GM21381 (cell line): ENCODE results near the gene ALAD.
"Not testable (repeated sequence)": the region's sequence is repeated elsewhere in the genome, so short reads cannot be mapped to it uniquely, and the experiment has no call there.

Experiments
- ATAC-seq: cut with Tn5 transposase; IDR thresholded peaks from one replicate; pipeline ENCODE4 v1.9.1; 2021; ENCODE audit warnings: mild to moderate bottlenecking, moderate library complexity; ENCODE audit not compliant: unreplicated experiment

The ALAD gene

DNA sequence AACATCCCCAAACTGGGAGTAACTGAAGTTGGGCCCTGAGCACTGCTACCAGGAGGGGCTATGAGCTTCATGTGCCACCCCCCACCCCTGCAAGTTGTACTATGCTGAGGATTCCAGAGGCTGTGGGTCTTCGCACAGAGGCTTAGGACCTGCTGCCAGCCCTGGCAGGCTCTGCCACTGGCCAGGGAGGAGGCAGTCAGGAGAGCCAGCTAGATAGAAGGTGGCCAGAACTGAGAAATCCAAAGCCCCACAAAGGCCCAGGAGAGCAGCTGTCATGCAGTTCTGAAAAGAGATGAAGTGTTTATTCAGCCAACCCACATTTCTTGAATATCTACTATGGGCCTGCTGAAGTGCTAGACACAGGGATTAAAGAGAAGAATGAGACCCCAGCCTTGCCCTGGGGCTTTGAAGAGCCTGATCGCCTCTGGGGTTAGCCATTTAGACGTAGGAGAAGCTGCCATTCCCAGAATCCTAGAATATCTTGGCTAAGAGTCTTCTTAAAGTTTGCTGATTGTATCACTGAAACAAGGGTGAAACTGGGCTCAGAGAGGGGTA, 1.4 kb downstream of the ALAD start:
- ATAC-seq: no peak

- no peak for ATAC-seq
Observed at GRCh38 chr9:113398796-113399195, 2.3 kb downstream of the ALAD start.

DNA sequence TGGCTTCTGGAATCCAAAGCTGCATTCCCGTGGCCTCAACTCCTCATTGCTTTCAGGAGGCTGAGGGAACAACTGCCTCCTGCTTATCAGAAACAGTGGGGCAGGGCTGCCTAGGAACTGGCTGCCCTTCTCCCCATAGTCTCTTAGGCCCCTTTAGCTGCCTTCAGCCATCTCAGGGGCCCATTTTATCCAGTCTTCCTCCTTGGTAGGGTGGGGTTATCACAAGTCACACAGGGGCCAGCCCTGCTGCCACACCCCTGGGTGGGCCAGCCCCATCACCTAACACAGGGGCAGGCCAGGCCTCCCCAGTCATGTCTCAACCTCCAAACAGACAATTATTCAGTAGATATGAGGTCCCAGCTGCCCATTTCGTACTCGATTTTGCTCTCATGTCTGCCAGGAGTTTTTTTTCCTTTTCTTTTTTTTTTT, 3.9 kb downstream of the ALAD start:
- ATAC-seq: no peak

DNA sequence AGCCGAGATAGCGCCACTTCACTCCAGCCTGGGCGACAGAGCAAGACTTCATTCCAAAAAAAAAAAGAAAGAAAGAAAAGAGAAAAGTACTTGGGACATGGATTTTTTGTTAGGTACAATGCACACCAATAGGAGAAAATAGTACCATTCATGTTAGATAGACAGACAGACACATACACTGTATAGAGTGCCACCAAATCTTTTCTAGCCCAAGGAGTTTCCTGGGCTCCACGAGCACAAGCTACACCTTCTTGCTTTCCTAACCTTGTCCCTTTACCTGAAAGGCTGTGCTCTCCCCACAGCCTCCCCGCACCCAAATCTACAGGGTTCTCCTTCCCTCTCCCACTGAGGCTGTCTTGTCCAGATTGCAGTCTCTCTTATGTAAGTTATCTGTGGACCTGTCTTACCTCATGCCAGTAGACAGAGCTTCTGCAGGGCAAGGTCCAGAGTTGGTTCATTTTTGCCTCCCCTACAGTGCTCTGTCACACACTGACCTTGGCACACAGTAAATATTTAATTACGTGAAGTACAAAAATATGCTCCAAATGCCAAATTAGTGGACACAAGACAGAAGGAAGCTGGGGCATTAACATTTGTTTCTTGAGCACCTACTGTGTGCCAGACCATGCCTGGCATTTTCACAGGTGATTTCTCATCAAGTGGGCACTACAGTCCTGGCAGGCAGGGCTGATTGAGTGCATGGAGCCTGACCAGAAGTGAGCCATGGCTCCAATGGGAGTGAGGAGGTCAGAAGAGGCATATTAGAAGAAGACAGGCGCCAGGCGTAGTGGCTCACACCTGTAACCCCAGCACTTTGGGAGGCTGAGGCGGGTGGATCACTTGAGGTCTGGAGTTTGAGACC, 5.9 kb downstream of the ALAD start:
- no peak for ATAC-seq

DNA sequence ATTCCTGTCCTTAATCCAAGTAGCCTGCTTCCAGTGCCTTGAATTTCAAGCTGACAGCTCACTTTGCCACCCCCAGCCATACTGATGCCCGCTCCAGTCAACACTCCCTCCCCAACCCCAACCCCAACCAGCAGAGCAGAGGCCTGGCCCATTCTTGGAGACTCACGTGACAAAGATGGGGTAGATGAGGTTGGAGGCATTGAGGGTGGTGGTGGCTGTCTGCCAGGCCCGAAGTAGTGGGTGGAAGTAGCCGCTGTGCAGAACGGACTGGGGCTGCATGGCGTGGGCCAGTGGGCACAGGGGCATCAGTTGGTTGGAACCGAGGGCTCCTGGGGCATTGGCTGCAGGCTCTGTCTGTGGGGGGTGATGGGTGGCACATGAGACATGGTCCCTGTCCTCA, 7.8 kb downstream of the ALAD start:
- ATAC-seq: no peak

- no peak for ATAC-seq
Observed at GRCh38 chr9:113391917-113392316, 9.2 kb downstream of the ALAD start.

GRCh38 chr9:113390192-113390960, 10.7 kb downstream of the ALAD start:
- ATAC-seq: no peak

DNA sequence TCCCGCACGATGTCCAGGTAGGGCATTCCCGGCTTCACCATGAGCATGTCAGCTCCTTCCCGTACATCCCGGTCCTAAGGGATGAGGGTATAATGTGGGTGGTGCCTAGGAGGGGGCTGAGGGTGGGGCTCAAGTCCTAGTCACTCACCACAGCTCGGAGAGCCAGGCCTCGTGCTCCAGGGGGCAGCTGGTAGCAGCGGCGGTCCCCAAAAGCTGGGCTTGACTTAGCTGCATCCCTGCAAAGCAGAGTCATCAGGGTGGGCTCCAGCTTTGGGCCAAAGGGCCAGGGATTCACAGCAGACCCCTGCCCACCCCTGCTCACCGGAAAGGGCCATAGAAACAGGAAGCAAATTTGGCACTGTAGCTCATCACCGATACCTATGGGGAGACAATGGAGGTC, 11.6 kb downstream of the ALAD start:
- ATAC-seq: no peak

- no peak for ATAC-seq
Observed at GRCh38 chr9:113388833-113389232, 12.3 kb downstream of the ALAD start.

GRCh38 chr9:113387560-113388230, 13.4 kb downstream of the ALAD start:
- no peak for ATAC-seq

DNA sequence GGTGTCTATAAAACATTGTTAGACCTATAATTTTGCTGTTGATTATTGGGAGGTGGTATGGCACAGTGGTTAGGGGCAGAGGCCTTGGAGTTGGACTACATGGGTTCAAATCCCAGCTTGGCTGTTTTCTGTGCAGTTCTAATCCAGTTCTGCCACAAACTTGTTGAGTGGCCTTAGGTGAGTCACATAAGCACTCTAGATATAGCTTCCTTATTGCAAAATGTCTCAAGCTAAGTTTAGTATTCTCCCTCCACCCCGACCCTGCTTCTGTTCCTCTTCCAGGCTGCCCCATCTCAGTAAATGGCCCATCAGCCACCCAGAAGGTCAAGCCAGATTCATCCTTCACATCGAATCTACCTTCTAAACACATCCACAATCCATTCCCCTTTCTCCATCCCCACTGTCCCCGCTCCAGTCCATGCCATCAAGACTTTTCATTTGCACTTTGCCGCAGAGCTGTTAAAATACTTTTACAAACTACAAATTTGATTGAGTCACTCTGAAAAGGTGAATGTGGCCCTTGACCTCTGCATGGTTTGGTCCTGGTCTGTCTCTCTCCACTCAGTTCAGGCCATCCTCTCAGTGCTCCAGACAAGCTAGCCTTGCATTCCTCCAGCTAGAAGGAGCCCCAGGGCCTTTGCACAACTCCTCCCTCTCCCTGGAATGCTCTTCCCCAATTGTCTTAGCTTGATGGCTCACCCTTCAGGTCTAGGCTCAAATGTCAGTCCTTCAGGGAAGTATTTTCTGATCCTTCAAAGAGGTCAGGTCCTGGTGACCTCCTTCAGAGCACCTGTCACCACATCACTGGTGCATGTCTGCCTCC, 14.3 kb downstream of the ALAD start:
- no peak for ATAC-seq

DNA sequence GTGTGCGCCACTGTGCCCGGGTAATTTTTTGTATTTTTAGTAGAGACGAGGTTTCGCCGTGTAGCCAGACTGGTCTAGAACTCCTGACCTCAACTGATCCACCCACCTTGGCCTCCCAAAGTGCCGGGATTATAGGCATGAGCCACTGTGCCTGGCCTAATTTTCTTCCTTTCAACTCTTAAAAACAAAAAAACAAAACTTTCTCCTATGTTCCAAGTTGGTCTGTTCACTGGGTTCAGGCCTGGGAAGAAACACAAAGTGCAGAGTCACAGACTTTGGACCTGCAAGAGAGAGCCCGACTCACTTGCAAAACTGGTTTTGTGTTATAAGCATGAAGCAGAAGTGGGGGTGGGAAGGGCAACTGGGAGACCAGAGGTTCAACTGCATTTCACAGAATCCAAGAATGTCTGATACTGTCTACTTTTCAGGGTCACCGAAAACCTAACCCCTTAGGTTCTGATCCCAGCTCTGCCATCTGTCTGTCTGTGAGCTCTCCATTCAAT, 19.1 kb downstream of the ALAD start:
- no peak for ATAC-seq

DNA sequence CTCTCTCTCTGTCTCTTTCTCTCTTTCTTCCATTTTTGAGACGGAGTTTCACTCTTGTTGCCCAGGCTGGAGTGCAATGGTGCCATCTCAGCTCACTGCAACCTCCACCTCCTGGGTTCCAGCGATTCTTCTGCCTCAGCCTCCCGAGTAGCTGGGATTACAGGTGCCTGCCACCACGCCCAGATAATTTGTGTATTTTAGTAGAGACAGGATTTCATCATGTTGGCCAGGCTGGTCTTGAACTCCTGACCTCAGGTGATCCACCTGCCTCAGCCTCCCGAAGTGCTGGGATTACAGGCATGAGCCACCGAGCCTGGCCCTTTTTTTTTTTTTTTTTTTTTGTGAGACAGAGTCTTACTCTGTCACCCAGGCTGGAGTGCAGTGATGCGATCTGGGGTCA, 19.6 kb downstream of the ALAD start:
- not testable (repeated sequence) for ATAC-seq

DNA sequence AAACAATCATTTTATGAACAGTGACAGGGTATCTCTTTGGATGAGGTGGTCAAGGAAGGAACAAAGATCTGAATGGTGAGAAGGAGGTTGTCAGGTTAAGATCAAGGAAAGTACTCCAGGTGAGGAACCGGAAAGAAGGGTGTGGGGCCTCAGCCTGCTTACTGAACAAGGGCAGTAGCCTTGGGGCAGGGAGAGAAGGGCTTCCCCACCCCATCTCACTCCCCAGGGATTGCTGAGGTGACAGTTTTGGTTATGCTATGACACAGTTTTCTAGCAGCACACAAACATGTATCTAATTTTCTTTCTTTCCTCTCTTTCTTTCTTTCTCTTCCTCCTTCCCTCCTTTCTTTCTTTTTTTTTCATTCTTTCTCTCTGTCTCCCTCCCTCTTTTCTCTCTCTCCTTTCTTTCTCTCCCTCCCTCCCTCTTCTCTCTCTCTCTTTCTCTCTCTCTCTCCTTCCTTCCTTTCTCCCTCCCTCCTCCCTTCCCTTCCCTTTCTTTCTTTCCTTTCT, 20.2 kb downstream of the ALAD start:
- peak; percentile 48 for ATAC-seq

DNA sequence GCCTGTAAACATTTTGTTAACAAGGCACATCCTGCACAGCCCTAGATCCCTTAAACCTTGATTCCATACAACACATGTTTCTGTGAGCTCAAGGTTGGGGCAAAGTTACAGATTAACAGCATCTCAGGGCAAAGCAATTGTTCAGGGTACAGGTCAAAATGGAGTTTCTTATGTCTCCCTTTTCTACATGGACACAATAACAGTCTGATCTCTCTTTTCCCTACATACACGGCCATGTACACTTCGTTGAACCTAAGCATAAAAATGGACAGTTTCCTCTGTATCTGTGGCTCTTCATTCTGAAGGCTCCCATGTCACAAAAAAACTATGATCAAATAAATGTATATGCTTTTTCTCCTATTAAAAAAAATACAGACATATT, 21.3 kb downstream of the ALAD start:
- ATAC-seq: not testable (repeated sequence)

DNA sequence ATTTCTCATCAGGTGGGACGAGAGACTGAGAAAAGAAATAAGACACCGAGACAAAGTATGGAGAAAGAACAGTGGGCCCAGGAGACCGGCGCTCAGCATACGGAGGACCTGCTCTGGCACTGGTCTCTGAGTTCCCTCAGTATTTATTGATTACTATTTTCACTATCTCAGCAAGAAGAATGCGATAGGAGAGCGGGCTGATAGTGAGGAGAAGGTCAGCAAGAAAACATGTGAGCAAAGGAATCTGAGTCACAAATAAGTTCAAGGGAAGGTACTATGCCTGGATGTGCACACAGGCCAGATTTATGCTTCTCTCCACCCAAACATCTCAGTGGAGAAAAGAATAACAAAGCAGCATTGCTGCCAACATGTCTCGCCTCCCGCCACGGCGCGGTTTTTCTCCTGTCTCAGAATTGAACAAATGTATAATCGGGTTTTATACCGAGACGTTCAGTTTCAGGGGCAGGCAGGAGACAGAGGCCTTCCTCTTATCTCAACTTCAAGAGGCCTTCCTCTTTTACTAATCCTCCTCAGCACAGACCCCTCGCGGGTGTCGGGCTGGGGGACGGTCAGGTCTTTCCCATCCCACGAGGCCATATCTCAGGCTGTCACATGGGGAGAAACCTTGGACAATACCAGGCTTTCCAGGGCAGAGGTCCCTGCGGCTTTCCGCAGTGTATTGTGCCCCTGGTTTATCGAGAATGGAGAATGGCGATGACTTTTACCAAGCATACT, 21.8 kb downstream of the ALAD start:
- not testable (repeated sequence) for ATAC-seq

DNA sequence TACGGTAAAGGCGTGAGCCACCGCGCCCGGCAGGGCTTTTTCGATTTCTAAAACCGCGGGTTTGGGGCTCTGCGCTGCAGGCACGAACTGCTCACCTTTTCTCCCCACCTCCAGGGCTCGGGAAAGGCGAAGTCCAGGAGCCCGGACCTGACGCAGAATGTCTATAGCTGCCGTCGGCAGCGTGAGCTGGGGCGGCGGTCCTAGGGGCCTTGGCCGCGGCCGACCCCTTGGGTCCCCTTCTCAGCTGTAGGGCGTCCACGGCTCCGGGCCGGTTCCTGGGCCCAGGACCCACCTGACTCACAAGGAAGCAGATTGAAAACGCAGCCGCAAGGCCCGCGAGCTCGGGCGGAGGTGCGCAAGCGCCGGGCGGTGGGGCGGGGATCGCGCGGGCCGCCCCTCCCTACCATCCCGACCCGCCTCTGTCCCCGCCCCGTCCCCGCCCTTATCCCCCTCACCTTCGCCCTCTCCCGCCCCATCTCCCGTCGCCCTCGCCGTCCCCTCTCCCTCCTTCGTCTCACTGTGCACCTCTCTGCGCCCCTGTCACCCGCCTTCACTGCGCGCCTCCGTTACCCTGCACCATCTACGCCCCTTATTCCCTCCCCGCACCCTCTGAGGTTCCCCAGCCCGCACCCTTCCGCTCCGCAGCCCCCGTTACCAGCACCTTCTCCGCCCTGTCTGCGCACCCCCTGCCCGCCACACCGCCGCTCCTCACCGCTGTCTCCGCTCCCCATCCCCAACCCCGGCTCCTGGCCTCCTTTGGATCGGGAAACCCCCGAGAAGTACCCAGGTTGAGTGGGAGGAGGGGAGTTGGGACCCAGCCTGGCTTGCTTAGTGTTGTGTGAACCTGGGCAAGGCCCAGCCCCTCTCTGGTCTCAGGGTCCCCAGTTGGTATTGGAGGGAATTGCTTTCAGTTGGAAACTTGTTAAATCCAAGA, 24.2 kb downstream of the ALAD start, which contains the start of gene HDHD3:
Gene HDHD3, minus strand, starts transcription at position 353 of the 934 bp plus-strand sequence. CDS start 2,632 bp downstream, outside the sequence.
- ATAC-seq: peak; percentile 83
